CD8-positive, alpha-beta memory T cell (primary cell): ENCODE results near the gene KBTBD13. TPM values are rescaled to one million over a fixed set of nuclear protein-coding genes. Genes with fewer than 3 reads are reported as not detected.

Source experiments
- CTCF ChIA-PET: fragments of 350-600 bp; sonication (Branson Sonifier 250); formaldehyde crosslinking; loops from one replicate; lab custom pipeline; 2021; ENCODE audit warnings: antibody characterized with exemption; lab: Charles Lee
- POLR2A ChIA-PET: fragments of 350-600 bp; sonication (Branson Sonifier 250); formaldehyde crosslinking; loops from one replicate; lab custom pipeline; 2021; ENCODE audit warnings: antibody characterized with exemption; lab: Charles Lee
- DNase-seq, 5 donors: peaks; one replicate each; pipeline versions ENCODE4 v3.0.0 to v3.0.0-alpha.2; 2020 to 2022; ENCODE audit warnings: mixed read lengths in 1 of 5
- H3K27ac ChIP-seq: one replicate; pipeline ENCODE4 v1.7.0; 2013; ENCODE audit warnings: low read depth, mild to moderate bottlenecking, low read length, moderate library complexity
- H3K27me3 ChIP-seq: 2 replicates; pipeline ENCODE4 v1.7.0; 2013; ENCODE audit warnings: low read length, mild to moderate bottlenecking; ENCODE audit not compliant: insufficient read depth, poor library complexity, severe bottlenecking
- H3K36me3 ChIP-seq: 2 replicates; pipeline ENCODE4 v1.7.0; 2013; ENCODE audit warnings: mild to moderate bottlenecking, low read length, moderate library complexity; ENCODE audit not compliant: insufficient read depth
- H3K4me1 ChIP-seq: 2 replicates; pipeline ENCODE4 v1.7.0; 2013; ENCODE audit warnings: mild to moderate bottlenecking, low read length, moderate library complexity; ENCODE audit not compliant: insufficient read depth
- H3K4me3 ChIP-seq: 2 replicates; pipeline ENCODE4 v1.7.0; 2013; ENCODE audit warnings: mild to moderate bottlenecking, low read length
- H3K9me3 ChIP-seq: 2 replicates; pipeline ENCODE4 v1.7.0; 2013; ENCODE audit warnings: mild to moderate bottlenecking, low read length
- H3K27ac Mint-ChIP-seq, 8 donors: one replicate each; pipeline ENCODE4 v1.8.0; 2020 to 2021; ENCODE audit warnings: mixed read lengths in 8 of 8, mild to moderate bottlenecking in 6 of 8, inconsistent platforms in 3 of 8, moderate library complexity in 3 of 8
- H3K27me3 Mint-ChIP-seq, 2 donors: one replicate each; pipeline ENCODE4 v1.8.0; 2020 to 2021; ENCODE audit warnings: mixed read lengths in 2 of 2, mild to moderate bottlenecking in 1 of 2, moderate library complexity in 1 of 2
- H3K36me3 Mint-ChIP-seq, 3 donors: one replicate each; pipeline ENCODE4 v1.8.0; 2020 to 2021; ENCODE audit warnings: mixed read lengths in 3 of 3, inconsistent platforms in 1 of 3, mild to moderate bottlenecking in 1 of 3
- H3K4me1 Mint-ChIP-seq, 3 donors: one replicate each; pipeline ENCODE4 v1.8.0; 2020 to 2021; ENCODE audit warnings: mixed read lengths in 3 of 3, inconsistent platforms in 1 of 3, mild to moderate bottlenecking in 1 of 3
- H3K4me3 Mint-ChIP-seq, 7 donors: one replicate each; pipeline ENCODE4 v1.8.0; 2020 to 2021; ENCODE audit warnings: mixed read lengths in 7 of 7, mild to moderate bottlenecking in 6 of 7, moderate library complexity in 4 of 7, inconsistent platforms in 2 of 7
- H3K9me3 Mint-ChIP-seq, 5 donors: one replicate each; pipeline ENCODE4 v1.8.0; 2020 to 2022; ENCODE audit warnings: mixed read lengths in 5 of 5, mild to moderate bottlenecking in 3 of 5, moderate library complexity in 2 of 5, inconsistent platforms in 1 of 5
- polyA plus RNA-seq: library from polyadenylated mRNA; unstranded; fragments of 300-500 nt; fragmentation: Illumina TruSeq; gene quantifications from one replicate; pipeline ENCODE4 v1.2.3, GENCODE V29; 2021
- total RNA-seq, 2 experiments: library from RNA; stranded (reverse); gene quantifications; one replicate each; pipeline ENCODE4 v1.2.3, GENCODE V29; 2021

KBTBD13 gene
- total and polyA plus RNA-seq, 3 experiments from 2014 or later: not detected

DNA sequence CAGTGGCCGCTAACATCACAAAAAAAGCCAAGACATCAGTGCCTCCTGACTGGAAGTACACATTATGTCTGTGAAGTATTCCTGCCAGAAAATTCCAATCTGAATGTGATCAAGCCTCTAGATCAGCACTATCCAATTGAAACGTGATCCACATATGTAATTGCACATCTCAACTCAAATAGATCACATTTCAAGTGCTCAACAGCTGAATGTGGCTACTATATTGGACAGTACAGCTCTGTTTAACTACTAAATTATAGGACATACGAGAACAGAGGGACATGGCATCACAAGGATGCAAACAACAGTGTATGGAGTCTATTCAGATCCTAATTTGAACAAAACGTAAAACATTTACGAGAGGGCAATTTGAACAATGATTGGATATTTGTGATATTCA, 39.0 kb downstream of the KBTBD13 start:
- no peak for DNase-seq
- no peak overlapping the region for H3K4me3 ChIP-seq
- Mint-ChIP-seq H3K4me1 (no peaks in the 10 kb centered on the region), H3K27ac (no peak overlapping the region), H3K9me3 (no peaks in the 10 kb centered on the region), H3K27me3 (no peaks in the 10 kb centered on the region), H3K4me3 (no peak overlapping the region), H3K36me3 (peaks cover 0 to 79% (median 21%) of the 10 kb centered on the region in 3 donors)
- no peaks in the 10 kb centered on the region for H3K4me1 ChIP-seq
- POLR2A ChIA-PET: no interaction called here
- no peaks in the 10 kb centered on the region for H3K27me3 ChIP-seq
- H3K9me3 ChIP-seq: no peaks in the 10 kb centered on the region
- peaks cover 25% of the 10 kb centered on the region for H3K36me3 ChIP-seq
- CTCF ChIA-PET: no interaction called here
- no peak overlapping the region for H3K27ac ChIP-seq

Other genes starting within 250 kb of the KBTBD13 start
- gene PLEKHO2, start 234.8 kb upstream of the KBTBD13 start, total RNA-seq: 10 to 100 TPM; 15.8 to 16.1 TPM
- gene PLEKHO2, start 234.8 kb upstream of the KBTBD13 start, polyA plus RNA-seq: 33.3 TPM
- gene ANKDD1A, start 164.8 kb upstream of the KBTBD13 start, total RNA-seq: 1 to 10 TPM; 3.0 TPM
- gene ANKDD1A, start 164.8 kb upstream of the KBTBD13 start, polyA plus RNA-seq: 2.4 TPM
- gene SPG21, start 86.8 kb upstream of the KBTBD13 start, total RNA-seq: 10 to 100 TPM; 66.3 to 67.4 TPM
- gene SPG21, start 86.8 kb upstream of the KBTBD13 start, polyA plus RNA-seq: 118 TPM
- 10 to 100 TPM; 22.7 to 24.3 TPM for gene MTFMT, start 47.1 kb upstream of the KBTBD13 start, total RNA-seq
- gene MTFMT, start 47.1 kb upstream of the KBTBD13 start, polyA plus RNA-seq: 20.2 TPM
- not detected for gene SLC51B, start 31.4 kb upstream of the KBTBD13 start, total RNA-seq
- not detected for gene SLC51B, start 31.4 kb upstream of the KBTBD13 start, polyA plus RNA-seq
- gene RASL12, start 8.8 kb upstream of the KBTBD13 start, total RNA-seq: not detected
- not detected for gene RASL12, start 8.8 kb upstream of the KBTBD13 start, polyA plus RNA-seq
- 1 to 10 TPM; 3.5 TPM for gene UBAP1L, start 38.5 kb downstream of the KBTBD13 start, total RNA-seq
- 0.45 TPM for gene UBAP1L, start 38.5 kb downstream of the KBTBD13 start, polyA plus RNA-seq
- gene PDCD7, start 57.1 kb downstream of the KBTBD13 start, total RNA-seq: 10 to 100 TPM; 33.6 to 39.6 TPM
- gene PDCD7, start 57.1 kb downstream of the KBTBD13 start, polyA plus RNA-seq: 21.7 TPM
- 10 to 100 TPM; 60.5 to 65.6 TPM for gene CLPX, start 108.6 kb downstream of the KBTBD13 start, total RNA-seq
- gene CLPX, start 108.6 kb downstream of the KBTBD13 start, polyA plus RNA-seq: 28.9 TPM
- gene CILP, start 134.7 kb downstream of the KBTBD13 start, total RNA-seq: under 1 TPM in 1 of 2 experiments, not detected in 1; 0.04 TPM
- 0.08 TPM for gene CILP, start 134.7 kb downstream of the KBTBD13 start, polyA plus RNA-seq
- 10 to 100 TPM; 14.1 to 14.7 TPM for gene PARP16, start 210.1 kb downstream of the KBTBD13 start, total RNA-seq
- 30.9 TPM for gene PARP16, start 210.1 kb downstream of the KBTBD13 start, polyA plus RNA-seq
- gene RNU5A-1, start 219.3 kb downstream of the KBTBD13 start, total RNA-seq: not detected
- not detected for gene RNU5A-1, start 219.3 kb downstream of the KBTBD13 start, polyA plus RNA-seq
- not detected for gene RNU5B-1, start 227.9 kb downstream of the KBTBD13 start, total RNA-seq
- not detected for gene RNU5B-1, start 227.9 kb downstream of the KBTBD13 start, polyA plus RNA-seq